D721Med (cell line): Measurements from ENCODE around the gene NUCB2.

Source experiments
- DNase-seq: peaks from one replicate; pipeline ENCODE4 v3.0.0; 2011; ENCODE audit warnings: low spot score; ENCODE audit not compliant: insufficient read length
- FAIRE-seq: peaks from 2 replicates; lab custom pipeline; 2011; peaks lifted over from hg19 to GRCh38; lab: Jason Lieb, UNC
- CTCF ChIP-seq: IDR thresholded peaks from 2 replicates; pipeline ENCODE4 v1.5.1; 2012; ENCODE audit warnings: mild to moderate bottlenecking, control low read depth; ENCODE audit not compliant: insufficient read depth; ENCODE audit errors: missing control alignments

The NUCB2 gene

DNA sequence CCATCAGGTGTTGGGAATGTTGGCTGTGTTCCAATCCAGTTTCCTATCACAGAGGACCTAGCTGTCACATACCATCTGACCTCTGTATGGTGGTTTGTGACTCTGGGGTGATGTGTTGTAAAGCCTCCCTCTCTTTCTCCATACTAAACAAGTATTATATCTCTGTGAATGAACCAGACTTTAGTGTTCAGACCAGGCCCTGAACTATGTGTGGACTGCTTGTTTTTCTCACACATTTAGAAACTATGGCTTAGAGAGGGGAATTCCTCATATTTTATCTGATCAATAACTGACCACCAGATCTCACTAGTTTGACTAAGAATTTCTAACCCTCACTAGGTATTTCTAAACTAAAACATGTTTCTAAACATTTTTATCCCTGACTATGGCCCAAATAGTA is 92.6 kb downstream of the NUCB2 start:
- TF ChIP-seq CTCF, result no peak
- no peak for DNase-seq
- no peak for FAIRE-seq

GRCh38 chr11:17369684-17370243 is 93.2 kb downstream of the NUCB2 start:
- FAIRE-seq (no peak), DNase-seq (no peak)
- TF ChIP-seq CTCF, result no peak

DNA sequence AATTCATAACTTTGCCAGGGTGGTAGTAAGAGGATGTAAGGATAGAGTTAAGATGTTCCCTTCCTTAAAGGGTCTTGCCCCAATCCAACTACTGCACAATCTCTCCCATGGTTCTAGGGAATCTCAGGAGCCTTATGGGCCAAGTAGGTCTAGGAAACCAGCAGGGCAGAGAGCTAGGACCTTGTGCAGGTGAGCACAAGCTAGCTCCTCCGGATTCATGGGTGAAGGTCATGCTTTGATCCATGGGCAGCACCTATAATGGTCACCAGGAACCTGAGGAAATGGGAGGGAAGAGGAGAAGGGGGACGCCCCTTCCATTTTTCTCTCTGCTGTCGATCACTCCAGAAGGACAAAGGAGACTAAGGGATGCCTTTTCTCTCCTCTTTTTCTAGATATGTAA is 95.1 kb downstream of the NUCB2 start:
- TF ChIP-seq CTCF, result no peak
- FAIRE-seq, result no peak
- no peak for DNase-seq

DNA sequence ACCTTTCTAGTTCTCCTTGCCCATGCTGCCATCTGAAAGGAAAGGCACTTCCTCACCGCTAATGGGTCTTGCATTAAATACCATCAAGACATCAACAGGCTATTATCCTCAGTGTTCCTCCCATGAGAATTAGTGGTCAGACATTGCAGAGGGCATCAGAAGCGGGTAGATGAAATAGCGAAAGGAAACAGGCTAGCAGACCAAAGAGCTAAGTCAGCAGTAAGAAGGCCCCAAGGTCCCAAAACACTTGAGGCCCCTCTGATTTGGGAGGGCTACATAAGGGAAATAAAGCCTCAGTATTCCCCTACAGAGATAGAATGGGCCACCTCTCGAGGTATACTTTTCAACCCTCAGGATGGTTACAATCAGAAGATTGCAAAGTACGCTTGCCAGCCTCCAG is 99.0 kb downstream of the NUCB2 start:
- FAIRE-seq, result no peak
- DNase-seq, result no peak
- no peak for TF ChIP-seq CTCF

GRCh38 chr11:17376493-17376892 is 100.0 kb downstream of the NUCB2 start:
- FAIRE-seq (no peak), DNase-seq (no peak)
- TF ChIP-seq CTCF, result no peak

DNA sequence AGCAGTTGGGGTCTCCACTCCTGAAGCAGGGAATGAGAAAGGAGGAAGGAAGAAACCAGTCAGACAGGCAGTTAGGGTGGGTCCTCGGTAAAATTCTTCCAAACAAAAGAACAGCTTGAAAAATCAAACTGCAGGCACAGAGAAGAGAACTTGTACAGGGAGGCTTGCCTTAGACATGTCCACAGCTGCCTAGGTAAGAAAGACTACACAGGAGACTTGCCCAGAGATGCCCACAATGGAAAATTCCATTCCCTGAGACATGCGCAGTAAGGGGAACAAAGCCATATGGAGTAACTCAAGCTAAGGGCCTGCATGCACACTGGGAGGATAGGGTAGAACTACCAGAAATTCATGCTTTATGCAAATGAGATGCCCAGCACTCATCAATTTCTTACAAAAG is 102.1 kb downstream of the NUCB2 start:
- FAIRE-seq (no peak), DNase-seq (no peak)
- TF ChIP-seq CTCF, result no peak

GRCh38 chr11:17379383-17380180 is 103.0 kb downstream of the NUCB2 start:
- TF ChIP-seq CTCF, result no peak
- FAIRE-seq (no peak), DNase-seq (no peak)
